GM23338 (cell line): Measurements from ENCODE around the gene RNF220. TPM values are rescaled to one million over a fixed set of nuclear protein-coding genes. Genes with fewer than 3 reads are reported as not detected.

ENCODE experiments used
- ATAC-seq: fragments of 200-7000 bp; cut with Tn5 transposase; 3 replicates; pipeline ENCODE4 v1.9.1; 2020
- DNase-seq: peaks from one replicate; pipeline ENCODE4 v3.0.0-alpha.2; 2015; ENCODE audit warnings: low spot score
- H2AFZ ChIP-seq: fragments of 200-600 bp; sonication (generic); 2 replicates; pipeline ENCODE4 v1.8.0; 2016; ENCODE audit warnings: antibody characterized with exemption, mild to moderate bottlenecking, moderate library complexity
- H3F3A ChIP-seq: fragments of 200-600 bp; sonication (generic); replicated peaks from 2 replicates; pipeline ENCODE4 v1.8.0; 2017; ENCODE audit warnings: antibody characterized with exemption, mixed run types, low read depth
- H3K27ac ChIP-seq: fragments of 200-600 bp; sonication (generic); 2 replicates; pipeline ENCODE4 v1.6.1; 2016; ENCODE audit warnings: low read depth
- H3K27me3 ChIP-seq: fragments of 200-600 bp; sonication (generic); 2 replicates; pipeline ENCODE4 v1.8.0; 2016; ENCODE audit warnings: mild to moderate bottlenecking, mixed run types, moderate library complexity; ENCODE audit not compliant: insufficient read depth
- H3K36me3 ChIP-seq: fragments of 200-600 bp; sonication (generic); 2 replicates; pipeline ENCODE4 v1.8.0; 2016; ENCODE audit warnings: mild to moderate bottlenecking; ENCODE audit not compliant: insufficient read depth
- H3K4me1 ChIP-seq: fragments of 200-600 bp; sonication (generic); 2 replicates; pipeline ENCODE4 v1.8.0; 2016; ENCODE audit warnings: mild to moderate bottlenecking, moderate library complexity; ENCODE audit not compliant: insufficient read depth
- H3K4me2 ChIP-seq: fragments of 200-600 bp; sonication (generic); 2 replicates; pipeline ENCODE4 v1.7.1; 2017; ENCODE audit warnings: mixed run types
- H3K4me3 ChIP-seq: fragments of 200-600 bp; sonication (generic); 2 replicates; pipeline ENCODE4 v1.6.1; 2016; ENCODE audit warnings: mixed run types
- H3K79me2 ChIP-seq: fragments of 200-600 bp; sonication (generic); replicated peaks from 2 replicates; pipeline ENCODE4 v1.8.0; 2017; ENCODE audit warnings: mild to moderate bottlenecking; ENCODE audit not compliant: insufficient read depth
- H3K9me2 ChIP-seq: fragments of 200-600 bp; sonication (generic); 2 replicates; pipeline ENCODE4 v1.8.0; 2017; ENCODE audit not compliant: insufficient read depth
- H4K20me1 ChIP-seq: fragments of 200-600 bp; sonication (generic); replicated peaks from 2 replicates; pipeline ENCODE4 v1.8.0; 2017; ENCODE audit warnings: mild to moderate bottlenecking; ENCODE audit not compliant: insufficient read depth
- H3K27ac Mint-ChIP-seq: 2 replicates; pipeline ENCODE4 v1.8.0; 2020; ENCODE audit warnings: inconsistent platforms, mild to moderate bottlenecking, moderate library complexity, mixed read lengths
- H3K27me3 Mint-ChIP-seq: 3 replicates; pipeline ENCODE4 v1.8.0; 2022; ENCODE audit warnings: low read depth, mild to moderate bottlenecking, moderate library complexity, mixed read lengths, inconsistent platforms; ENCODE audit not compliant: insufficient read depth, poor library complexity
- H3K36me3 Mint-ChIP-seq: 3 replicates; pipeline ENCODE4 v1.8.0; 2021; ENCODE audit warnings: low read depth, mild to moderate bottlenecking, inconsistent platforms, moderate library complexity, mixed read lengths
- H3K4me1 Mint-ChIP-seq: 3 replicates; pipeline ENCODE4 v1.8.0; 2020; ENCODE audit warnings: mild to moderate bottlenecking, inconsistent platforms, mixed read lengths
- H3K4me3 Mint-ChIP-seq: 3 replicates; pipeline ENCODE4 v1.8.0; 2021; ENCODE audit warnings: moderate library complexity, mild to moderate bottlenecking, inconsistent platforms, mixed read lengths
- H3K9me3 Mint-ChIP-seq: 3 replicates; pipeline ENCODE4 v1.8.0; 2020; ENCODE audit warnings: moderate library complexity, mild to moderate bottlenecking, inconsistent platforms, mixed read lengths
- ZNF331 ChIP-seq: fragments of 250-450 bp; sonication (Bioruptor Pico); IDR thresholded peaks from 2 replicates; pipeline ENCODE4 v1.5.0; 2020; ENCODE audit warnings: low read depth, mild to moderate bottlenecking, moderate library complexity
- ZNF462 ChIP-seq: fragments of 250-450 bp; sonication (Bioruptor Pico); IDR thresholded peaks from 2 replicates; pipeline ENCODE4 v1.5.0; 2020; ENCODE audit warnings: mild to moderate bottlenecking, moderate library complexity
- polyA plus RNA-seq: library from polyadenylated mRNA; unstranded; fragments of >200 nt; fragmentation: Nextera tagmentation; extraction: Ambion mirVana; gene quantifications from 2 replicates; pipeline ENCODE4 v1.2.1, GENCODE V29; 2016
- total RNA-seq: library from RNA; depleted of rRNA; stranded (reverse); fragments of >200 nt; shearing (Covaris generic); gene quantifications from 2 replicates; pipeline ENCODE4 v1.2.3, GENCODE V29; 2014
- TF ChIP-seq, protein P1 (sequence below), 2 experiments: fragments of 200-600 bp in 1 of 2; sonication (generic) in 1 of 2; conservative IDR thresholded peaks; 2 replicates each; pipeline versions ENCODE4 v1.5.1 to v1.6.1; 2016 to 2017; ENCODE audit warnings: antibody characterized with exemption in 2 of 2, low read depth in 2 of 2, mild to moderate bottlenecking in 2 of 2, moderate library complexity in 1 of 2

The RNF220 gene
- total and polyA plus RNA-seq, 2 experiments from 2014 or later, result 72.8 to 168 TPM

- Histone ChIP-seq H3K36me3 (peaks cover 9% of the 10 kb centered on the region), H3K9me2 (no peaks in the 10 kb centered on the region), H4K20me1 (peaks cover 12% of the 10 kb centered on the region), H3K4me2 (no peak overlapping the region), H3K4me1 (peaks cover 14% of the 10 kb centered on the region; the same call in 1 of the 2 replicates), H3F3A (peaks cover 10% of the 10 kb centered on the region; the same call in 1 of the 2 replicates), H3K27me3 (no peaks in the 10 kb centered on the region), H3K79me2 (no peaks in the 10 kb centered on the region), H3K4me3 (no peak overlapping the region), H2AFZ (no peak overlapping the region), H3K27ac (no peak overlapping the region)
- Mint-ChIP-seq H3K9me3 (no peaks in the 10 kb centered on the region), H3K4me1 (peaks cover 41% of the 10 kb centered on the region), H3K4me3 (no peak overlapping the region), H3K27ac (no peak overlapping the region), H3K27me3 (peaks cover 17% of the 10 kb centered on the region), H3K36me3 (peaks cover 38% of the 10 kb centered on the region)
- no peak for TF ChIP-seq ZNF331 (CRISPR knock-in tag)
- TF ChIP-seq ZNF462 (CRISPR knock-in tag), result no peak
- TF ChIP-seq, protein P1, sequence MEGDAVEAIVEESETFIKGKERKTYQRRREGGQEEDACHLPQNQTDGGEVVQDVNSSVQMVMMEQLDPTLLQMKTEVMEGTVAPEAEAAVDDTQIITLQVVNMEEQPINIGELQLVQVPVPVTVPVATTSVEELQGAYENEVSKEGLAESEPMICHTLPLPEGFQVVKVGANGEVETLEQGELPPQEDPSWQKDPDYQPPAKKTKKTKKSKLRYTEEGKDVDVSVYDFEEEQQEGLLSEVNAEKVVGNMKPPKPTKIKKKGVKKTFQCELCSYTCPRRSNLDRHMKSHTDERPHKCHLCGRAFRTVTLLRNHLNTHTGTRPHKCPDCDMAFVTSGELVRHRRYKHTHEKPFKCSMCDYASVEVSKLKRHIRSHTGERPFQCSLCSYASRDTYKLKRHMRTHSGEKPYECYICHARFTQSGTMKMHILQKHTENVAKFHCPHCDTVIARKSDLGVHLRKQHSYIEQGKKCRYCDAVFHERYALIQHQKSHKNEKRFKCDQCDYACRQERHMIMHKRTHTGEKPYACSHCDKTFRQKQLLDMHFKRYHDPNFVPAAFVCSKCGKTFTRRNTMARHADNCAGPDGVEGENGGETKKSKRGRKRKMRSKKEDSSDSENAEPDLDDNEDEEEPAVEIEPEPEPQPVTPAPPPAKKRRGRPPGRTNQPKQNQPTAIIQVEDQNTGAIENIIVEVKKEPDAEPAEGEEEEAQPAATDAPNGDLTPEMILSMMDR (conservative IDR thresholded peaks at IDR 0.05; ENCODE audit: low read depth in 2 of 2), result peak; percentile 10 to 21; a peak in 1 of 4 replicates
- ATAC-seq, result no peak
- no peak for DNase-seq
Measured at GRCh38 chr1:44651069-44651468, 246.0 kb downstream of the RNF220 start.
